LNCaP clone FGC (cell line): ENCODE results near the gene ASAH2.
"Not testable (repeated sequence)": the region's sequence is repeated elsewhere in the genome, so short reads cannot be mapped to it uniquely, and the experiment has no call there.

Source experiments
- DNase-seq: peaks from one replicate; pipeline ENCODE4 v3.0.0-alpha.2; 2011; ENCODE audit warnings: low read depth
- H3K4me3 ChIP-seq: 2 replicates; pipeline ENCODE4 v1.5.1; 2011; ENCODE audit warnings: mild to moderate bottlenecking, low read depth, low read length, control low read depth
- CTCF ChIP-seq: IDR thresholded peaks from 2 replicates; pipeline ENCODE4 v1.5.1; 2012; ENCODE audit warnings: mild to moderate bottlenecking; ENCODE audit not compliant: control insufficient read depth, insufficient read depth; ENCODE audit errors: extremely low read depth

The ASAH2 gene

GRCh38 chr10:50250096-50250854 lies 1.0 kb downstream of the ASAH2 start:
- no peak overlapping the region for H3K4me3 ChIP-seq
- no peak for TF ChIP-seq CTCF
- DNase-seq = no peak

- no peak for TF ChIP-seq CTCF
- H3K4me3 ChIP-seq = no peak overlapping the region
- no peak for DNase-seq
These were observed 2.7 kb downstream of the ASAH2 start for GRCh38 chr10:50248598-50248997.

- no peak overlapping the region for H3K4me3 ChIP-seq
- DNase-seq = no peak
- no peak for TF ChIP-seq CTCF
These were observed 3.3 kb downstream of the ASAH2 start for GRCh38 chr10:50248062-50248461.

- no peak for DNase-seq
- TF ChIP-seq CTCF = no peak
- H3K4me3 ChIP-seq = no peak overlapping the region
These were observed 7.1 kb downstream of the ASAH2 start for GRCh38 chr10:50244201-50244600.

- TF ChIP-seq CTCF = no peak
- no peak overlapping the region for H3K4me3 ChIP-seq
- no peak for DNase-seq
These were observed 8.5 kb downstream of the ASAH2 start for GRCh38 chr10:50242777-50243176.

- not testable (repeated sequence) for H3K4me3 ChIP-seq, DNase-seq
These were observed 9.8 kb downstream of the ASAH2 start for GRCh38 chr10:50241478-50241877.

GRCh38 chr10:50234486-50234885 lies 16.8 kb downstream of the ASAH2 start:
- no peak for TF ChIP-seq CTCF
- DNase-seq = no peak
- H3K4me3 ChIP-seq = no peak overlapping the region

- TF ChIP-seq CTCF = no peak
- no peak for DNase-seq
- no peak overlapping the region for H3K4me3 ChIP-seq
These were observed 19.1 kb downstream of the ASAH2 start for GRCh38 chr10:50232261-50232639.
